H1 (cell line): ENCODE data around the gene U2AF1L4.

ENCODE experiments used
- JUND ChIP-seq: IDR thresholded peaks from 2 replicates; pipeline ENCODE4 v1.6.1; 2011; ENCODE audit warnings: mild to moderate bottlenecking, improper control_type of control experiment, low read length
- POLR2A ChIP-seq, 2 experiments: IDR thresholded peaks; 1 replicate in 1 of 2; 2 replicates in 1 of 2; pipeline ENCODE4 v1.6.1; 2011; ENCODE audit warnings: low read depth in 2 of 2, low read length in 2 of 2, mild to moderate bottlenecking in 2 of 2; ENCODE audit errors: control extremely low read depth in 1 of 2
- RXRA ChIP-seq: IDR thresholded peaks from 2 replicates; pipeline ENCODE4 v1.6.1; 2011; ENCODE audit warnings: low read depth, mild to moderate bottlenecking, low read length, moderate library complexity; ENCODE audit not compliant: insufficient read depth
- TEAD4 ChIP-seq: IDR thresholded peaks from 2 replicates; pipeline ENCODE4 v1.6.1; 2012; ENCODE audit warnings: low read depth, low read length, inconsistent platforms, mixed read lengths
- ZNF274 ChIP-seq: IDR thresholded peaks from 2 replicates; pipeline ENCODE4 v1.7.0; 2012; ENCODE audit warnings: low read length, borderline replicate concordance; ENCODE audit errors: extremely low read depth
- TF ChIP-seq, protein P1 (sequence below): IDR thresholded peaks from 2 replicates; pipeline ENCODE4 v1.6.1; 2012; ENCODE audit warnings: low read length, inconsistent platforms
- TF ChIP-seq, protein P2 (sequence below), 3 experiments: IDR thresholded peaks; 1 replicate in 2 of 3; 2 replicates in 1 of 3; pipeline versions ENCODE4 v1.5.1 to v1.6.1; 2011; ENCODE audit warnings: low read length in 3 of 3, mild to moderate bottlenecking in 3 of 3, inconsistent platforms in 2 of 3, low read depth in 1 of 3, moderate library complexity in 1 of 3; ENCODE audit not compliant: insufficient read depth in 1 of 3; ENCODE audit errors: control extremely low read depth in 1 of 3

DNA sequence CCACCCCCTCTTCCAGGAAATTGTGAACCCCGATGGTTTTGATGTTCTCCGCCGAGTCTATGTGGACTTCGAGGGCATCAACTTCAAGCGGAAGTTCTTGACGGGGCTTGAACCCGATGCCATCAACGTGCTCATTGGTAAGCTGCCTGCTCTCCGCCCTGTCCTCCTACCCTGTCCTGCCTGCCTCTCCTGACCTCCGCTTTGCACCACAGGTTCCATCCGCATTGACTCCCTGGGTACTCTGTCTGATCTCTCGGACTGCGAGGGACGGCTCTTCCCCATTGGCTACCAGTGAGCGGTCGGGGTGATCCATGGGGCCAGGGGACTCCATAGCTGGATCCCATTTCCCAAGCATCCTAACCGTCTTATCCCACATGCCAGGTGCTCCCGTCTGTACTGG lies 14.9 kb downstream of the U2AF1L4 start:
- TF ChIP-seq ZNF274 (no peak), TEAD4 (no peak), RXRA (no peak), POLR2A (IDR thresholded peaks at IDR 0.05; ENCODE audit: control extremely low read depth in 1 of 2, low read depth in 2 of 2, low read length in 2 of 2) (no peak), JUND (no peak)
- TF ChIP-seq, protein P1, sequence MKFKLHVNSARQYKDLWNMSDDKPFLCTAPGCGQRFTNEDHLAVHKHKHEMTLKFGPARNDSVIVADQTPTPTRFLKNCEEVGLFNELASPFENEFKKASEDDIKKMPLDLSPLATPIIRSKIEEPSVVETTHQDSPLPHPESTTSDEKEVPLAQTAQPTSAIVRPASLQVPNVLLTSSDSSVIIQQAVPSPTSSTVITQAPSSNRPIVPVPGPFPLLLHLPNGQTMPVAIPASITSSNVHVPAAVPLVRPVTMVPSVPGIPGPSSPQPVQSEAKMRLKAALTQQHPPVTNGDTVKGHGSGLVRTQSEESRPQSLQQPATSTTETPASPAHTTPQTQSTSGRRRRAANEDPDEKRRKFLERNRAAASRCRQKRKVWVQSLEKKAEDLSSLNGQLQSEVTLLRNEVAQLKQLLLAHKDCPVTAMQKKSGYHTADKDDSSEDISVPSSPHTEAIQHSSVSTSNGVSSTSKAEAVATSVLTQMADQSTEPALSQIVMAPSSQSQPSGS: no peak
- TF ChIP-seq, protein P2, sequence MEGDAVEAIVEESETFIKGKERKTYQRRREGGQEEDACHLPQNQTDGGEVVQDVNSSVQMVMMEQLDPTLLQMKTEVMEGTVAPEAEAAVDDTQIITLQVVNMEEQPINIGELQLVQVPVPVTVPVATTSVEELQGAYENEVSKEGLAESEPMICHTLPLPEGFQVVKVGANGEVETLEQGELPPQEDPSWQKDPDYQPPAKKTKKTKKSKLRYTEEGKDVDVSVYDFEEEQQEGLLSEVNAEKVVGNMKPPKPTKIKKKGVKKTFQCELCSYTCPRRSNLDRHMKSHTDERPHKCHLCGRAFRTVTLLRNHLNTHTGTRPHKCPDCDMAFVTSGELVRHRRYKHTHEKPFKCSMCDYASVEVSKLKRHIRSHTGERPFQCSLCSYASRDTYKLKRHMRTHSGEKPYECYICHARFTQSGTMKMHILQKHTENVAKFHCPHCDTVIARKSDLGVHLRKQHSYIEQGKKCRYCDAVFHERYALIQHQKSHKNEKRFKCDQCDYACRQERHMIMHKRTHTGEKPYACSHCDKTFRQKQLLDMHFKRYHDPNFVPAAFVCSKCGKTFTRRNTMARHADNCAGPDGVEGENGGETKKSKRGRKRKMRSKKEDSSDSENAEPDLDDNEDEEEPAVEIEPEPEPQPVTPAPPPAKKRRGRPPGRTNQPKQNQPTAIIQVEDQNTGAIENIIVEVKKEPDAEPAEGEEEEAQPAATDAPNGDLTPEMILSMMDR (IDR thresholded peaks at IDR 0.05; ENCODE audit: control extremely low read depth in 1 of 3, insufficient read depth in 1 of 3, low read depth in 1 of 3, low read length in 3 of 3): no peak
